GM12892 (cell line): ENCODE results near the gene MIA.

Experiments
- POLR2A ChIP-seq: IDR thresholded peaks from 2 replicates; pipeline ENCODE4 v1.6.1; 2011; ENCODE audit warnings: low read depth, low read length, control low read depth
- POLR2AphosphoS5 ChIP-seq: IDR thresholded peaks from 2 replicates; pipeline ENCODE4 v1.6.1; 2011; ENCODE audit warnings: low read depth, low read length, control low read depth
- TAF1 ChIP-seq: IDR thresholded peaks from 2 replicates; pipeline ENCODE4 v1.6.1; 2011; ENCODE audit warnings: low read depth, mild to moderate bottlenecking, control low read depth, low read length, borderline replicate concordance

DNA sequence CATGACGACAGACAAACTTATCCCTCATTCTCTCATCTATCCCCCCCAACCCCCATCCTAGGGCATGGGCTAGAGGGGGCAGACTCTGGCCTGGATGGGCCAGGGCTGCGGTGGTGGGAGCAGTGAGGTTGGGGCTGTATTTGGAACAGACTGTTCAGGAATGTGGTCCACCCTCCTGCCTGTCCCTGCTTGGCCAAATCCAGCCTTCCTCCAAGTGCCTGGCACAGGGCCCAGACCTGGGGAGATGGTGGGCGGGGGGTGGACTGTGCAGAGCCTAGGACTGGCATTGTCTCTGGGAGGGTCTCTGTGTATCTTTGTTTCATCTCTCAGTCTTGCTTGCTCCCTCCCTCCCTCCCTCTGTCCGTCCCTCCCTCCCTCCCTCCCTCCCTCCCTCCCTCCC lies 37.9 kb downstream of the MIA start:
- TF ChIP-seq POLR2AphosphoS5 (no peak), POLR2A (no peak), TAF1 (no peak)
